HG03064 (cell line): ENCODE measurements around the gene DIP2C.
"Not testable (repeated sequence)": the region's sequence is repeated elsewhere in the genome, so short reads cannot be mapped to it uniquely, and the experiment has no call there.

Source experiments
- ATAC-seq: cut with Tn5 transposase; IDR thresholded peaks from one replicate; pipeline ENCODE4 v1.9.1; 2021; ENCODE audit warnings: low read depth; ENCODE audit not compliant: unreplicated experiment

DIP2C gene

DNA sequence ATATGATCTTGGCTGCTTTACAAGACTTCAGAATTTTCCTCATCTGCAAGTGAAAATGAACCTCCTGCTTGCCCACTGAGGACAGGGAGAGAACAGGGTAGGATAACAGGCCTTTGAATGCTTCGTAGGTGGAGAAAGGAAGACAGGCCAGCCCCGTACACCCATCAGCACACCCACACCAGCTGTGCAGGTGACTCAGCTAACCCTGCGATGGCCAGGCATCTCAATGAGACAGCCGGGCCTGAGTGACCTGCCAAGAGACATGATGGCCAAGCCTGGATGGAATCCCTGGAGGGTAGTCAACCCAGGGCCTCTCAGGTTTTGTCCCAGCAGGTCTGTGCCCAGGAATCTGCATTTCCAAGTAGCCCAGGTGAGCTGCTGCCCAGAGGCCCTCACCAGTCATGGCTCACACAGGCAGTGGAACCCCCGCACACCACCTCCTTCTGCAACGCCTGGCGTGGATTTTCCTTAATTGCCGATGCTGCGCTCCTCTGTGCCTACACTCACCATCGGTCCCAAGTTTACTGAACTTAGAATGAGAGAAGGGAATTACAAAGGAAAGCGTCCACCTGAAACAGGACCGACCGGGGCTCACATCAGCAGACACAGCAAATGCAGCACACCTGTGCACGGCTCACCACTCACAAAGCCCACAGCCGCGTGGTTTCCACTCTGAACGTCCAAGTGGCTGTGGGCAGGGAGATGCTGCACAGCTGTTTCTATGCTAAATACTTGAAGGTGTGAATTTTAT, 163.7 kb downstream of the DIP2C start:
- no peak for ATAC-seq

- ATAC-seq = no peak
These were observed 165.5 kb downstream of the DIP2C start for GRCh38 chr10:523925-524324.

DNA sequence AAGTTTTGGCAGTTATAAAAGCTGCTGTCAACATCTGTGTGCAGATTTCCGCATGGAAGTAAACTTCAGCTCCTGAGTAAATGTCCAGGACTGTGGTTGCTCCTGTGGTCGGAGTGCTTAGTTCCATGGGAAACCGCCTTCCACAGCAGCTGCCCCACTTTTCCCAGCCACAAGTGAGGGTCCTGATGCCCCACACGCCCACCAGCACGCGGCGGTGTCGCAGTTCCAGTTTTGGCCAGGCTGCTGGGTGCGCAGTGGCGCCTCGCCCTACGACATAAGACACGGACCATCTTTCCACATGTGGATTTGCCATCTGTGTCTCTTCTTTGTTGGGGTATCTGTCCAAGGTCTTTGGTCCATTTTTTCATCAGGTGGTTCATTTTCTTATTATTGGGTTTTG, 167.1 kb downstream of the DIP2C start:
- ATAC-seq = no peak

GRCh38 chr10:521261-522250, 167.9 kb downstream of the DIP2C start:
- no peak for ATAC-seq

- no peak for ATAC-seq
These were observed 169.1 kb downstream of the DIP2C start for GRCh38 chr10:520402-520787.

- no peak for ATAC-seq
These were observed 169.6 kb downstream of the DIP2C start for GRCh38 chr10:519716-520401.

GRCh38 chr10:519055-519715, 170.3 kb downstream of the DIP2C start:
- no peak for ATAC-seq

DNA sequence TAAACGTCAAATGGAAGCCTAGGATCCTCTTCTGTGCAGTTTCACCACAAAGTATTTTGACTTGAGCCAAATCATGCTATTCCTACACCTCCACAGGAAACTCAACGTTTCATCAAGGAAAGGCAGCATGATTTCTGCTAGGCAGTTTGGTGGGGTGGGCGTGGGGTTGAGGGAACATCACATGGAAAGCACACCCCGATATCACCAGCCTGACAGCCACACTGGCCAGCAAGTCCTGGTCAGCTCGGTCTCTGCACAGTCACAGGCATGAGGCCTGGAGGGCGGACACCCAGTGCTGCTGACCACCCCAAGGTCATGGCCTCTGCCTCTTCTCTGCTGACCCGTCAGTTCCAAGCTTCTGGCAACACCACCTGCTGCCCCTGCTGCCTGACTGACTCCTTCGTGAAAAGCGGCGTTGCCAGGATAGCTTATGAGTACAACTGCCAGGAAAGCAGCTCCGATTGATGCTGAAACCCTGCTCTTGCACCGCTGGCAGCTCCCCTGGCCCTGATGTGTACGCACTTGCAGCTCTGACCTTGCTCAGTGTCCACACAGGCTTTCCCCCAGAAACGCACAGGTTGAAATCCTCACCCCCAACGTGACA, 171.5 kb downstream of the DIP2C start:
- no peak for ATAC-seq

DNA sequence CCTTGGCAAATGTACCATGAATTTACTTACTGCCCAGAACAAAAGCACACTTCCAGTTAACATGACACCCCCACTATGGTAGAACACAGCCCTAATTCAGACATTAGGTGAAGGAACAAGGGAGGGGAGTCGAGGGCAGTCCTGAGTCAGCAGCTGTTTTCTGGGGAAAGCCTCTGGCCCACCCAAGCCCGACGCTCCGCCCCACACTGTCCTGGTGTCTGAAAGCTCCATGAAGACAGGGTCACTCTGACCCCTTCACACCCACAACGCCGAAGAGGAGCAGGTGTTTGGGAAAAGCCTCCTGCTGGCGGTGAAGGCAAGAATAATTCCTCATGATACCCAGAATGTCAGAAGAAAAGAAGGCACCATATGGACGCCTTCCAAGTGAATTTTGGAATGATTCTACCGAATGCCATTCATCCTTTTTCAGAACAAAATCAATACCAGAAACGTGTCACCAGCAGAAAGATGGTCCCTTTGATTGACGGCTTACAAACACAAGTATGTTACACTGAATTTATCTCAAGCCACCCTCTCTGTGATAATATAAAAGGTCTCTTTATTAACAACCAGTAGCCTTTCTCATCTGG, 172.1 kb downstream of the DIP2C start:
- ATAC-seq = no peak

GRCh38 chr10:516764-517163, 172.7 kb downstream of the DIP2C start:
- no peak for ATAC-seq

GRCh38 chr10:515674-516073, 173.8 kb downstream of the DIP2C start:
- ATAC-seq = no peak

- ATAC-seq = no peak
These were observed 175.3 kb downstream of the DIP2C start for GRCh38 chr10:514137-514671.

GRCh38 chr10:513393-513792, 176.1 kb downstream of the DIP2C start:
- no peak for ATAC-seq

DNA sequence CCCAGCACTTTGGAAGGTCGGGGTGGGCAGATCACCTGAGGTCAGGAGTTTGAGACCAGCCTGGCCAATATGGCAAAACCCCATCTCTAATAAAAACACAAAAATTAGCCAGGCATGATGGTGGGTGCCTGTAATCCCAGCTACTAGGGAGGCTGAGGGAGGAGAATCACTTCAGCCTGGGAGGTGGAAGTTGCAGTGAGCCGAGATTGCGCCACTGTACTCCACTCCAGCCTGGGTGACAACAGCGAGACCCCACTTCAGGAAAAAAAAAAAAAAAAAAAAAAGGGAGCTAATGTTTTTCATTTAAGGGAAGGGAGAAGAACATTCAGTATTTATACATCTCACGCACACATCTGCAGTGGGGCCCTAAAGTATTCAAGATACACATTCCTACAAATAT, 176.8 kb downstream of the DIP2C start:
- not testable (repeated sequence) for ATAC-seq

DNA sequence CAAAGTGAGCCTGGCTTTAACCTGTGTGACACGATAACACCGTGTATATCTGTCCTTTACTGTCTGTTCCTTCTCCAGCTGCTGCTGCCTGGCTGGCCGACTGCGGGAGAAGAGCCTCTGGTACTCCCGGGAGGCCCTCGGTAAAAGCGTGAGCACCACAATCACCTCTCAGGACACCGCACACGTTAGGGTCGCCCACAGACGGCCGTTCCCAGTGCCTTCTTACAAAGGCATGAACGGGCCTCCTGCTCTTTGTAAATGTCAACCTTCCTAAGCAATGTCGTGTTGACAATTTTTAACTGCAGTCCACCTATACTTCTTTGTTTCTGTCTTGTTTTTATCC, 177.6 kb downstream of the DIP2C start:
- no peak for ATAC-seq

GRCh38 chr10:511101-511848, 178.2 kb downstream of the DIP2C start:
- no peak for ATAC-seq

DNA sequence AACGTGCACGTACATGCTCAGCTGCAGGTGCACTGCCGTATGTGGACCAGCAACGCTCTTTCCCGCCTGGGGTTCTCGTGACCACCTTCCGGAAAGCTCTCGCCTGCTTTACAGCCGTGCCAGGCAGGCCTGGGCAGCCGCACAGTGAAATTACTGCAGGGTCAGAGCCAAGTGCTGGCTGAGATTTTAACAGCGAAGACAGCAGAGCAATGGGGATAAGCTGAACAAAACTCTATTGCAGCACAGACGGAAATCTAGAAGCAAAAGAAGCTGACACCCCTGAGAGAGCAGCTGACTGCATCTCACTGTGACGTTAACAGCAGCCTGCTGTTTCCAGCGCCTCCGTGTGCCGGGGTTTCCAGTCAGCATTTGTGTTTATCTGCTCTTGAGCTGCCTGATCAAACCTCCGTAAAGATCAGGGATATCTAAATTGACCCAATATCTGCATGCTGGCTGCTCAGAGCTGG, 179.0 kb downstream of the DIP2C start:
- ATAC-seq = no peak

DNA sequence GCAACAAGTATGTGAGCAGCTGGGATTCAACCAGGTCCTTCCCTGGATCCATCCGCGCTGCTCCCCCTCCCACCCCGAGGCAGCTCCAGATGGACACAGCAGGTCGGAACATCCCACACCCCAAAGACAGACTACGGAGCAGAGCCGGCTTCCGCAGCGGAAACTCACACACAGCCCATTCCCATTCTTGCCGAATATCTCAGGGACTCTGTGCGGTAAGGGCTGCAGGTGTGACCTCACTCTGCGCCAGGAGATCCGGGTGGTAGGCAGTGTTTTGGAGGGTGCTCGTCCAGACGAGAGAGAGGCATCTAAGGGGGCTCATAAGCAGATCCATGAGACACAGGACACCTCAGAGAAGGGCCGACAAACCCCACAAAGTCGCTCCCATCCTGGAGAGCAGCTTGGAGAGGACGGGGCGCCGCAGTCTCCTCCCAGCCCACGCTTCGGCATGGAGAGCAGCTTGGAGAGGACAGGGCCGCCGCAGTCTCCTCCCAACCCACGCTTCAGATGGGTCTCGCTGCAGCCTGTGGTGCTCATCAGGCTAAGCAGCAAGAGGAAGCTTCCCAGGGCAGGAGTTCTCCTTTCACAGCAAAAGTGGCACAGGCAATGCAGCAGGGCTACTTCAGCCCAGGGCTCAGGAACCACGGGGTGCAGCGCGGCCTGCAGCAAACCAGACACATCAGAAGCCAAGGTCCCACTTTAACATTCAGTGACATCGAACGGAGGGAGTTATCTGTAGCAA, 179.9 kb downstream of the DIP2C start:
- ATAC-seq = no peak
